ENCODE results near the gene CD86. TPM values are rescaled to one million over a fixed set of nuclear protein-coding genes. Genes with fewer than 3 reads are reported as not detected.

Gene CD86
- not detected in 2 replicates for total RNA-seq

GRCh38 chr3:122055215-122055614 lies at the start of gene CD86:
Gene CD86, plus strand, starts transcription at chr3:122055362. Its CDS starts 128 bp downstream, at chr3:122055490.
- no peak for TF ChIP-seq CTCF (conservative IDR thresholded peaks at IDR 0.05; ENCODE audit: low read depth, low read length)
- DNase-seq (ENCODE audit: low read depth): no peak
- no peak within 1 kb of the TSS for H3K4me3 ChIP-seq (ENCODE audit: low read depth, low read length)

- TF ChIP-seq CTCF (conservative IDR thresholded peaks at IDR 0.05; ENCODE audit: low read depth, low read length): no peak
- no peak for DNase-seq (ENCODE audit: low read depth)
- H3K4me3 ChIP-seq (ENCODE audit: low read depth, low read length): no peak overlapping the region
Measured at GRCh38 chr3:122006267-122006666, 48.9 kb upstream of the CD86 start.

- DNase-seq (ENCODE audit: low read depth): no peak
- no peak overlapping the region for H3K4me3 ChIP-seq (ENCODE audit: low read depth, low read length)
- TF ChIP-seq CTCF (conservative IDR thresholded peaks at IDR 0.05; ENCODE audit: low read depth, low read length): no peak
Measured at GRCh38 chr3:122008166-122008565, 47.0 kb upstream of the CD86 start.

- DNase-seq (ENCODE audit: low read depth): no peak
- no peak for TF ChIP-seq CTCF (conservative IDR thresholded peaks at IDR 0.05; ENCODE audit: low read depth, low read length)
- no peak overlapping the region for H3K4me3 ChIP-seq (ENCODE audit: low read depth, low read length)
Measured at GRCh38 chr3:122010506-122010905, 44.7 kb upstream of the CD86 start.

GRCh38 chr3:122011396-122011795 lies 43.8 kb upstream of the CD86 start:
- no peak for DNase-seq (ENCODE audit: low read depth)
- no peak overlapping the region for H3K4me3 ChIP-seq (ENCODE audit: low read depth, low read length)
- TF ChIP-seq CTCF (conservative IDR thresholded peaks at IDR 0.05; ENCODE audit: low read depth, low read length): no peak

GRCh38 chr3:122012821-122013220 lies 42.3 kb upstream of the CD86 start:
- DNase-seq (ENCODE audit: low read depth): no peak
- no peak overlapping the region for H3K4me3 ChIP-seq (ENCODE audit: low read depth, low read length)
- TF ChIP-seq CTCF (conservative IDR thresholded peaks at IDR 0.05; ENCODE audit: low read depth, low read length): no peak

GRCh38 chr3:122013448-122013925 lies 41.7 kb upstream of the CD86 start:
- no peak for TF ChIP-seq CTCF (conservative IDR thresholded peaks at IDR 0.05; ENCODE audit: low read depth, low read length)
- H3K4me3 ChIP-seq (ENCODE audit: low read depth, low read length): no peak overlapping the region
- DNase-seq (ENCODE audit: low read depth): no peak

Data from epithelial cell of proximal tubule (primary cell).